Loucy (cell line): ENCODE data around the gene UBE2U.
"Not testable (repeated sequence)": the region's sequence is repeated elsewhere in the genome, so short reads cannot be mapped to it uniquely, and the experiment has no call there.

Experiments used
- H2AFZ ChIP-seq: fragments of 200-600 bp; sonication (generic); 2 replicates; pipeline ENCODE4 v1.6.0; 2016; ENCODE audit warnings: antibody characterized with exemption, mild to moderate bottlenecking, low read length, moderate library complexity
- H3F3A ChIP-seq: fragments of 200-600 bp; 2 replicates; pipeline ENCODE4 v1.6.0; 2016; ENCODE audit warnings: antibody characterized with exemption, low read depth, mild to moderate bottlenecking
- H3K27me3 ChIP-seq: fragments of 200-600 bp; sonication (generic); 2 replicates; pipeline ENCODE4 v1.6.1; 2014; ENCODE audit warnings: low read length, mild to moderate bottlenecking; ENCODE audit not compliant: insufficient read depth, poor library complexity, severe bottlenecking
- H3K36me3 ChIP-seq: fragments of 200-600 bp; sonication (generic); 2 replicates; pipeline ENCODE4 v1.6.1; 2016; ENCODE audit warnings: low read length; ENCODE audit not compliant: insufficient read depth
- H3K4me1 ChIP-seq: fragments of 200-600 bp; sonication (generic); 2 replicates; pipeline ENCODE4 v1.5.1; 2014; ENCODE audit warnings: low read length, mild to moderate bottlenecking; ENCODE audit not compliant: insufficient read depth, poor library complexity, severe bottlenecking
- H3K4me2 ChIP-seq: fragments of 200-600 bp; sonication (generic); 2 replicates; pipeline ENCODE4 v1.6.0; 2014; ENCODE audit warnings: antibody characterized with exemption, low read length, low read depth, mild to moderate bottlenecking; ENCODE audit not compliant: poor library complexity, severe bottlenecking
- H3K4me3 ChIP-seq: fragments of 200-600 bp; sonication (generic); 2 replicates; pipeline ENCODE4 v1.5.1; 2014; ENCODE audit warnings: low read length, mild to moderate bottlenecking, mixed read lengths; ENCODE audit not compliant: poor library complexity, severe bottlenecking
- H3K79me2 ChIP-seq: fragments of 200-600 bp; sonication (generic); 2 replicates; pipeline ENCODE4 v1.6.1; 2014; ENCODE audit warnings: low read length; ENCODE audit not compliant: insufficient read depth
- H3K9ac ChIP-seq: fragments of 200-600 bp; sonication (generic); 2 replicates; pipeline ENCODE4 v1.6.0; 2014; ENCODE audit warnings: mild to moderate bottlenecking, low read depth, low read length, moderate library complexity; ENCODE audit not compliant: poor library complexity, severe bottlenecking
- H3K9me2 ChIP-seq: fragments of 200-600 bp; sonication (generic); replicated peaks from 2 replicates; pipeline ENCODE4 v1.6.1; 2016; ENCODE audit warnings: low read depth, low read length, mixed read lengths
- H3K9me3 ChIP-seq: fragments of 200-600 bp; sonication (generic); 2 replicates; pipeline ENCODE4 v1.6.1; 2014; ENCODE audit warnings: mild to moderate bottlenecking, antibody characterized with exemption, low read length, low read depth; ENCODE audit not compliant: insufficient read depth
- H4K20me1 ChIP-seq: fragments of 200-600 bp; sonication (generic); 2 replicates; pipeline ENCODE4 v1.6.0; 2014; ENCODE audit warnings: antibody characterized with exemption, low read length, mild to moderate bottlenecking; ENCODE audit not compliant: insufficient read depth, poor library complexity, severe bottlenecking
- CTCF ChIP-seq: fragments of 200-600 bp; sonication (generic); conservative IDR thresholded peaks from 2 replicates; pipeline ENCODE4 v1.5.1; 2014; ENCODE audit warnings: mild to moderate bottlenecking, antibody characterized with exemption, low read length
- EZH2phosphoT487 ChIP-seq: fragments of 200-600 bp; IDR thresholded peaks from 2 replicates; pipeline ENCODE4 v1.6.1; 2018; ENCODE audit warnings: antibody characterized with exemption, mild to moderate bottlenecking, moderate library complexity, borderline replicate concordance

The UBE2U gene

GRCh38 chr1:64223329-64224151 lies 20.1 kb downstream of the UBE2U start:
- TF ChIP-seq CTCF (no peak), EZH2phosphoT487 (no peak)
- Histone ChIP-seq H3K9ac (no peak overlapping the region), H3K4me3 (no peak overlapping the region), H3K36me3 (no peaks in the 10 kb centered on the region), H3K79me2 (no peaks in the 10 kb centered on the region), H2AFZ (no peak overlapping the region), H3K9me3 (no peaks in the 10 kb centered on the region), H3K4me2 (no peak overlapping the region), H3K9me2 (no peaks in the 10 kb centered on the region), H4K20me1 (no peaks in the 10 kb centered on the region), H3F3A (no peaks in the 10 kb centered on the region), H3K4me1 (no peaks in the 10 kb centered on the region), H3K27me3 (no peaks in the 10 kb centered on the region)

- not testable (repeated sequence) for H4K20me1 ChIP-seq, H3K27me3 ChIP-seq, H3K4me1 ChIP-seq, H2AFZ ChIP-seq, H3K4me3 ChIP-seq, H3K9me2 ChIP-seq, H3K79me2 ChIP-seq, H3K9me3 ChIP-seq, H3K36me3 ChIP-seq, H3K4me2 ChIP-seq, H3K9ac ChIP-seq, H3F3A ChIP-seq
Measured at GRCh38 chr1:64224236-64224635, 20.8 kb downstream of the UBE2U start.

GRCh38 chr1:64228167-64228957 lies 24.9 kb downstream of the UBE2U start:
- no peak for TF ChIP-seq CTCF
- no peak for TF ChIP-seq EZH2phosphoT487
- H3K4me3 ChIP-seq, result no peak overlapping the region
- H3K9me2 ChIP-seq, result no peaks in the 10 kb centered on the region
- no peaks in the 10 kb centered on the region for H4K20me1 ChIP-seq
- H3K36me3 ChIP-seq, result no peaks in the 10 kb centered on the region
- no peaks in the 10 kb centered on the region for H3K27me3 ChIP-seq
- no peak overlapping the region for H3K9ac ChIP-seq
- no peaks in the 10 kb centered on the region for H3K4me1 ChIP-seq
- no peak overlapping the region for H3K4me2 ChIP-seq
- no peak overlapping the region for H2AFZ ChIP-seq
- no peaks in the 10 kb centered on the region for H3K9me3 ChIP-seq
- H3F3A ChIP-seq, result no peaks in the 10 kb centered on the region
- H3K79me2 ChIP-seq, result no peaks in the 10 kb centered on the region
